H1 (cell line): ENCODE results near the gene PDE4D. TPM values are rescaled to one million over a fixed set of nuclear protein-coding genes. Genes with fewer than 3 reads are reported as not detected.

Source experiments
- CTCF ChIA-PET: fragments of 300-600 bp; sonication (Branson Sonifier 250); formaldehyde crosslinking; loops from one replicate; lab custom pipeline; 2021; ENCODE audit not compliant: partially characterized antibody; lab: Charles Lee
- POLR2A ChIA-PET: fragments of 300-600 bp; sonication (Branson Sonifier 250); formaldehyde crosslinking; loops from one replicate; lab custom pipeline; 2021; ENCODE audit warnings: inconsistent platforms; ENCODE audit not compliant: partially characterized antibody; lab: Charles Lee
- DNase-seq, 2 experiments: peaks; one replicate each; pipeline versions ENCODE4 v3.0.0 to v3.0.0-alpha.2; 2010 to 2022; ENCODE audit warnings: low spot score in 2 of 2, low read depth in 1 of 2, mixed read lengths in 1 of 2
- FAIRE-seq: peaks from 2 replicates; lab custom pipeline; 2011; peaks lifted over from hg19 to GRCh38; lab: Jason Lieb, UNC
- H2AFZ ChIP-seq: 2 replicates; pipeline ENCODE4 v1.8.1; 2012; ENCODE audit warnings: low read length, inconsistent platforms
- H2AK5ac ChIP-seq: 2 replicates; pipeline ENCODE4 v1.6.1; 2013; ENCODE audit warnings: low read depth, low read length
- H2BK120ac ChIP-seq: replicated peaks from 2 replicates; pipeline ENCODE3; 2013; ENCODE audit warnings: low read depth, low read length, inconsistent platforms
- H2BK12ac ChIP-seq: 2 replicates; pipeline ENCODE4 v1.6.1; 2013; ENCODE audit warnings: low read depth, low read length
- H2BK15ac ChIP-seq: 2 replicates; pipeline ENCODE4 v1.6.1; 2013; ENCODE audit warnings: low read length
- H2BK20ac ChIP-seq: 2 replicates; pipeline ENCODE4 v1.6.1; 2013; ENCODE audit warnings: low read length
- H2BK5ac ChIP-seq: 2 replicates; pipeline ENCODE4 v1.6.1; 2013; ENCODE audit warnings: low read depth, low read length
- H3K14ac ChIP-seq: 2 replicates; pipeline ENCODE4 v1.6.1; 2013; ENCODE audit warnings: inconsistent platforms; ENCODE audit not compliant: insufficient read length
- H3K18ac ChIP-seq: 2 replicates; pipeline ENCODE4 v1.6.1; 2013; ENCODE audit warnings: low read length; ENCODE audit errors: extremely low read depth
- H3K23ac ChIP-seq: 2 replicates; pipeline ENCODE4 v1.6.1; 2013; ENCODE audit warnings: inconsistent platforms; ENCODE audit not compliant: insufficient read length
- H3K23me2 ChIP-seq: 2 replicates; pipeline ENCODE4 v1.6.1; 2013; ENCODE audit warnings: low read depth, low read length
- H3K27ac ChIP-seq: 2 replicates; pipeline ENCODE4 v1.6.1; 2011; ENCODE audit warnings: low read depth, low read length, inconsistent platforms
- H3K27me3 ChIP-seq, 4 experiments: replicated peaks in 1 of 4; 1 replicate in 1 of 4; 2 replicates in 3 of 4; pipeline versions ENCODE4 v1.6.1 to v1.8.1; 2011 to 2013; ENCODE audit warnings: low read length in 3 of 4, mild to moderate bottlenecking in 3 of 4, inconsistent platforms in 2 of 4, mixed read lengths in 2 of 4, moderate library complexity in 1 of 4; ENCODE audit not compliant: control insufficient read depth in 3 of 4, insufficient read depth in 3 of 4; ENCODE audit errors: extremely low read depth in 1 of 4
- H3K36me3 ChIP-seq, 4 experiments: 2 replicates each; pipeline versions ENCODE4 v1.6.1 to v1.8.1; 2011 to 2013; ENCODE audit warnings: mild to moderate bottlenecking in 4 of 4, low read length in 3 of 4, moderate library complexity in 2 of 4, control low read depth in 1 of 4, inconsistent platforms in 1 of 4; ENCODE audit not compliant: insufficient read depth in 4 of 4, control insufficient read depth in 2 of 4
- H3K4ac ChIP-seq: replicated peaks from 2 replicates; pipeline ENCODE3; 2013; ENCODE audit warnings: low read length, low read depth, mixed read lengths, inconsistent platforms; ENCODE audit not compliant: insufficient read length
- H3K4me1 ChIP-seq, 4 experiments: replicated peaks in 1 of 4; 1 replicate in 1 of 4; 2 replicates in 3 of 4; pipeline versions ENCODE4 v1.6.1 to v1.8.1; 2011 to 2013; ENCODE audit warnings: low read length in 3 of 4, inconsistent platforms in 2 of 4, mixed read lengths in 1 of 4; ENCODE audit not compliant: insufficient read depth in 4 of 4, control insufficient read depth in 3 of 4
- H3K4me2 ChIP-seq, 2 experiments: 2 replicates each; pipeline versions ENCODE4 v1.6.1 to v1.8.1; 2011 to 2013; ENCODE audit warnings: low read depth in 2 of 2, low read length in 2 of 2, control low read depth in 1 of 2, inconsistent platforms in 1 of 2, mild to moderate bottlenecking in 1 of 2; ENCODE audit not compliant: insufficient read depth in 1 of 2
- H3K4me3 ChIP-seq, 4 experiments: fragments of 200-600, 300-600 bp in 1 of 4; sonication (generic), shearing (Covaris generic), sonication (Bioruptor Twin) in 1 of 4; 2 replicates each; pipeline versions ENCODE4 v1.5.1 to v1.8.1; 2011 to 2016; ENCODE audit warnings: low read length in 4 of 4, low read depth in 3 of 4, control low read depth in 2 of 4, inconsistent platforms in 2 of 4, mild to moderate bottlenecking in 2 of 4, mixed read lengths in 1 of 4, moderate library complexity in 1 of 4; ENCODE audit not compliant: insufficient read depth in 2 of 4; ENCODE audit errors: extremely low read depth in 1 of 4
- H3K56ac ChIP-seq: replicated peaks from 2 replicates; pipeline ENCODE3; 2013; ENCODE audit warnings: low read depth, mild to moderate bottlenecking, mixed read lengths, low read length, inconsistent platforms; ENCODE audit not compliant: insufficient read length
- H3K79me1 ChIP-seq: 2 replicates; pipeline ENCODE4 v1.6.1; 2013; ENCODE audit warnings: low read depth, low read length, control low read depth
- H3K79me2 ChIP-seq, 2 experiments: 2 replicates each; pipeline versions ENCODE4 v1.6.1 to v1.8.1; 2012 to 2013; ENCODE audit warnings: low read length in 2 of 2, mild to moderate bottlenecking in 2 of 2, inconsistent platforms in 1 of 2; ENCODE audit not compliant: insufficient read depth in 2 of 2, control insufficient read depth in 1 of 2
- H3K9ac ChIP-seq, 4 experiments: replicated peaks in 1 of 4; 1 replicate in 1 of 4; 2 replicates in 3 of 4; pipeline versions ENCODE4 v1.6.1 to v1.8.1; 2011 to 2013; ENCODE audit warnings: low read depth in 3 of 4, low read length in 3 of 4, control low read depth in 2 of 4, mild to moderate bottlenecking in 2 of 4, moderate library complexity in 2 of 4, inconsistent platforms in 1 of 4; ENCODE audit errors: extremely low read depth in 1 of 4
- H3K9me3 ChIP-seq, 2 experiments: 2 replicates each; pipeline versions ENCODE4 v1.6.1 to v1.8.1; 2012 to 2013; ENCODE audit warnings: mild to moderate bottlenecking in 2 of 2, moderate library complexity in 2 of 2, control low read depth in 1 of 2, inconsistent platforms in 1 of 2, low read depth in 1 of 2, low read length in 1 of 2, mixed read lengths in 1 of 2; ENCODE audit not compliant: insufficient read depth in 2 of 2
- H4K20me1 ChIP-seq, 2 experiments: replicated peaks in 1 of 2; 2 replicates each; pipeline versions ENCODE3 to v1.8.1; 2011 to 2013; ENCODE audit warnings: inconsistent platforms in 2 of 2, low read length in 2 of 2, mild to moderate bottlenecking in 1 of 2; ENCODE audit not compliant: insufficient read depth in 2 of 2, control insufficient read depth in 1 of 2
- H4K5ac ChIP-seq: 2 replicates; pipeline ENCODE4 v1.6.1; 2013; ENCODE audit warnings: low read length, low read depth, mixed read lengths, inconsistent platforms; ENCODE audit not compliant: insufficient read length
- H4K8ac ChIP-seq: 2 replicates; pipeline ENCODE4 v1.8.0; 2013; ENCODE audit warnings: mild to moderate bottlenecking, moderate library complexity, low read length, inconsistent platforms; ENCODE audit not compliant: insufficient read depth; ENCODE audit errors: extremely low read depth
- H4K91ac ChIP-seq: replicated peaks from 2 replicates; pipeline ENCODE3; 2013; ENCODE audit warnings: low read length, mixed read lengths, inconsistent platforms; ENCODE audit not compliant: insufficient read length
- SAP30 ChIP-seq: fragments of 300-600 bp; sonication (generic); IDR thresholded peaks from 2 replicates; pipeline ENCODE4 v1.7.1; 2012; ENCODE audit warnings: low read length, moderate library complexity, mild to moderate bottlenecking, inconsistent platforms; ENCODE audit not compliant: insufficient read depth, insufficient replicate concordance
- WGBS, 2 experiments: shearing (Covaris generic) in 1 of 2; methylation state at CpG; one replicate each; pipeline versions ENCODE4 v1.1.6 to v1.1.7; 2013 to 2015; ENCODE audit warnings: low lambda C conversion rate in 2 of 2, mixed read lengths in 2 of 2, inconsistent platforms in 1 of 2, low coverage in 1 of 2, missing lambda C conversion rate in 1 of 2; ENCODE audit not compliant: insufficient replicate concordance in 2 of 2, insufficient coverage in 1 of 2, insufficient read length in 1 of 2; ENCODE audit errors: extremely low coverage in 1 of 2, missing lambda C conversion rate in 1 of 2; 5-methylcytosine and 5-hydroxymethylcytosine counted together
- polyA plus RNA-seq, 7 experiments: library from polyadenylated mRNA; depleted of rRNA in 3 of 7; stranded (reverse) in 5 of 7; unstranded in 2 of 7; fragments of >200 nt in 5 of 7; fragments of 200-250 nt in 2 of 7; gene quantifications; 1 replicate in 5 of 7; 2 replicates in 1 of 7; 4 replicates in 1 of 7; pipeline versions ENCODE4 v1.2.1 to v1.2.3, GENCODE V29; 2011 to 2013; ENCODE audit warnings: missing spikeins in 2 of 7, mixed read lengths in 2 of 7
- total RNA-seq: library from RNA; stranded (reverse); fragmentation: NEBNext Ultra II Directional; extraction: Animal tissue kit (Norgen Biotek cat#: 25700); gene quantifications from 2 replicates; pipeline ENCODE4 v1.2.1, GENCODE V29; 2021

PDE4D gene
- total and polyA plus RNA-seq, 2 of the 8 experiments (the other 6 are each of a cell fraction or from before 2014, with no cell fraction given): 2.3 to 3.7 TPM

DNA sequence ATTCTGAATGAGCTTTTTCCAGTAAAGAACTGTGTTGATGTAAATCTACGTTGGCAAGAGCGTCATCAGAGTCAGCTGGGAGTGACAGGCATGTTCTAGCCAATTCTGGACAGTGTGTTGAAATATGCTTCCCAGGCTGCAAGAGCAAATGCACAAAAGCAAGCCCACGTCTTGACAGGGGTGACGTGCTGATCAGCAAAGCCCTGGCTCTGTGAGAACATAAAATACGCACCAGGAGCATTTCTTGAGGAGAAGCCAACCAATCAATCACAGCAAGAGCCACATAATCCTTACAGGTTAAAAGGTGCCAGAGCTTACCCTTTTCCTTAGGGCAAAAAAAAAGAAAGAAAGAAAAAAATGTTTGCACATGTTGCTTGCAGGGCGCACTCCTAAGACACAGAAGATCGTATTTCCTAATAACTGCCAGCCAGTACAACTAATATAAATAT, 148.1 kb downstream of the PDE4D start:
- Histone ChIP-seq H3K9ac (no peak overlapping the region), H3K23ac (no peak overlapping the region), H3K56ac (no peak overlapping the region), H3K36me3 (no peaks in the 10 kb centered on the region), H3K79me2 (no peaks in the 10 kb centered on the region), H4K91ac (no peak overlapping the region), H3K14ac (no peak overlapping the region), H4K5ac (no peak overlapping the region), H3K4me3 (no peak overlapping the region), H2BK120ac (no peak overlapping the region), H3K4me1 (no peaks in the 10 kb centered on the region), H3K9me3 (no peaks in the 10 kb centered on the region), H3K4ac (no peak overlapping the region), H3K23me2 (no peaks in the 10 kb centered on the region), H2BK15ac (no peak overlapping the region), H3K27me3 (no peaks in the 10 kb centered on the region; a peak in 1 of 7 replicates), H3K27ac (no peak overlapping the region), H4K20me1 (no peaks in the 10 kb centered on the region), H3K4me2 (no peak overlapping the region), H2BK20ac (no peak overlapping the region), H2BK12ac (no peak overlapping the region), H4K8ac (no peak overlapping the region), H2BK5ac (no peak overlapping the region), H2AK5ac (no peak overlapping the region), H3K79me1 (no peaks in the 10 kb centered on the region), H2AFZ (no peak overlapping the region), H3K18ac (no peak overlapping the region)
- WGBS, 2 experiments: 86% methylated on average over 7 of the region's 7 CpGs; no CpG with 5 or more reads in 1 of the 2 experiments
- ChIA-PET CTCF (interaction anchor here (1.6 kb wide), 1 partner anchor 9 kb away, joined by 3 read pairs; no protein-coding TSS in a partner anchor), POLR2A (interaction anchor here (0.7 kb wide), 1 partner anchor 531 kb away, joined by 3 read pairs; no protein-coding TSS in a partner anchor)
- FAIRE-seq (no peak), DNase-seq (no peak)
- TF ChIP-seq SAP30: no peak
